H7 (cell line): ENCODE measurements around the gene PRDM5. TPM values are rescaled to one million over a fixed set of nuclear protein-coding genes. Genes with fewer than 3 reads are reported as not detected.

ENCODE experiments used
- DNase-seq: peaks from one replicate; pipeline ENCODE4 v3.0.0; 2012
- H3K27me3 ChIP-seq: 2 replicates; pipeline ENCODE4 v1.6.0; 2011; ENCODE audit warnings: mild to moderate bottlenecking, low read length; ENCODE audit not compliant: control insufficient read depth, insufficient read depth
- H3K36me3 ChIP-seq: replicated peaks from 2 replicates; pipeline ENCODE4 v1.5.1; 2011; ENCODE audit warnings: low read length; ENCODE audit not compliant: control insufficient read depth, insufficient read depth
- H3K4me3 ChIP-seq: 2 replicates; pipeline ENCODE4 v1.5.1; 2011; ENCODE audit warnings: low read depth, mild to moderate bottlenecking, control low read depth, low read length, moderate library complexity; ENCODE audit not compliant: insufficient read depth
- total RNA-seq: library from RNA; depleted of rRNA; stranded (reverse); fragments of >200 nt; shearing (Covaris generic); gene quantifications from 2 replicates; pipeline ENCODE4 v1.2.3, GENCODE V29; 2014

The PRDM5 gene
- total RNA-seq, 1 experiment from 2014 or later: 17.3 TPM

GRCh38 chr4:120855307-120856001 is 67.1 kb downstream of the PRDM5 start:
- Histone ChIP-seq H3K36me3 (0 out of 2 replicates have a peak, but pooled peaks cover 1% of the 10 kb centered on the region), H3K4me3 (no peak overlapping the region)

GRCh38 chr4:120853161-120853935 is 69.2 kb downstream of the PRDM5 start:
- DNase-seq: no peak
- no peaks in the 10 kb centered on the region for H3K27me3 ChIP-seq

More at GRCh38 chr4:120855307-120856001, 67.1 kb downstream of the PRDM5 start:
- DNase-seq: no peak
- H3K27me3 ChIP-seq: no peaks in the 10 kb centered on the region

GRCh38 chr4:120850018-120850599 is 72.4 kb downstream of the PRDM5 start:
- Histone ChIP-seq H3K36me3 (0 out of 2 replicates have a peak, but pooled peaks cover 1% of the 10 kb centered on the region), H3K27me3 (no peaks in the 10 kb centered on the region), H3K4me3 (no peak overlapping the region)
- DNase-seq: no peak

More at GRCh38 chr4:120853161-120853935, 69.2 kb downstream of the PRDM5 start:
- 0 out of 2 replicates have a peak, but pooled peaks cover 1% of the 10 kb centered on the region for H3K36me3 ChIP-seq
- no peak overlapping the region for H3K4me3 ChIP-seq

GRCh38 chr4:120847019-120847582 is 75.4 kb downstream of the PRDM5 start:
- Histone ChIP-seq H3K4me3 (no peak overlapping the region), H3K36me3 (no peaks in the 10 kb centered on the region), H3K27me3 (no peaks in the 10 kb centered on the region)
- DNase-seq: no peak

GRCh38 chr4:120844528-120844921 is 78.0 kb downstream of the PRDM5 start:
- no peak overlapping the region for H3K4me3 ChIP-seq
- H3K36me3 ChIP-seq: no peaks in the 10 kb centered on the region
- no peaks in the 10 kb centered on the region for H3K27me3 ChIP-seq
- no peak for DNase-seq

- no peaks in the 10 kb centered on the region for H3K36me3 ChIP-seq
- peak; percentile 32 for DNase-seq
- no peak overlapping the region for H3K4me3 ChIP-seq
- H3K27me3 ChIP-seq: no peaks in the 10 kb centered on the region
Observed at GRCh38 chr4:120843849-120844527, 78.5 kb downstream of the PRDM5 start.

GRCh38 chr4:120842031-120842430 is 80.5 kb downstream of the PRDM5 start:
- Histone ChIP-seq H3K4me3 (no peak overlapping the region), H3K36me3 (no peaks in the 10 kb centered on the region), H3K27me3 (no peaks in the 10 kb centered on the region)
- DNase-seq: no peak

GRCh38 chr4:120841580-120841979 is 80.9 kb downstream of the PRDM5 start:
- no peaks in the 10 kb centered on the region for H3K36me3 ChIP-seq
- no peak for DNase-seq
- H3K4me3 ChIP-seq: no peak overlapping the region
- no peaks in the 10 kb centered on the region for H3K27me3 ChIP-seq

- peak; percentile 14 for DNase-seq
- Histone ChIP-seq H3K4me3 (no peak overlapping the region), H3K36me3 (no peaks in the 10 kb centered on the region), H3K27me3 (no peaks in the 10 kb centered on the region)
Observed at GRCh38 chr4:120839974-120840751, 82.4 kb downstream of the PRDM5 start.

GRCh38 chr4:120839334-120839973 is 83.1 kb downstream of the PRDM5 start:
- no peak overlapping the region for H3K4me3 ChIP-seq
- no peaks in the 10 kb centered on the region for H3K27me3 ChIP-seq
- no peaks in the 10 kb centered on the region; the same call in 1 of the 2 replicates for H3K36me3 ChIP-seq
- peak; percentile 6 for DNase-seq

GRCh38 chr4:120838784-120839183 is 83.7 kb downstream of the PRDM5 start:
- DNase-seq: no peak

GRCh38 chr4:120837656-120838055 is 84.9 kb downstream of the PRDM5 start:
- DNase-seq: no peak

More at GRCh38 chr4:120838784-120839183, 83.7 kb downstream of the PRDM5 start:
- Histone ChIP-seq H3K27me3 (no peaks in the 10 kb centered on the region), H3K36me3 (no peaks in the 10 kb centered on the region; the same call in 1 of the 2 replicates), H3K4me3 (no peak overlapping the region)

GRCh38 chr4:120835342-120835741 is 87.2 kb downstream of the PRDM5 start:
- H3K4me3 ChIP-seq: no peak overlapping the region
- DNase-seq: no peak
- no peaks in the 10 kb centered on the region for H3K27me3 ChIP-seq
- no peaks in the 10 kb centered on the region; the same call in 1 of the 2 replicates for H3K36me3 ChIP-seq

More at GRCh38 chr4:120837656-120838055, 84.9 kb downstream of the PRDM5 start:
- Histone ChIP-seq H3K4me3 (no peak overlapping the region), H3K36me3 (no peaks in the 10 kb centered on the region; the same call in 1 of the 2 replicates), H3K27me3 (no peaks in the 10 kb centered on the region)
